Left renal pelvis (tissue), 4 donors: Measurements from ENCODE around the gene PRR3. TPM values are rescaled to one million over a fixed set of nuclear protein-coding genes. Genes with fewer than 3 reads are reported as not detected.
A peak's percentile ranks its signal among the peaks of the same experiment; 100 is the strongest.
"Not testable (repeated sequence)": the region's sequence is repeated elsewhere in the genome, so short reads cannot be mapped to it uniquely, and the experiment has no call there.

Source experiments
- DNase-seq, 4 donors: peaks; one replicate each; pipeline ENCODE4 v3.0.0-alpha.2; 2013; ENCODE audit warnings: low read depth in 4 of 4, low spot score in 3 of 4
- polyA plus RNA-seq, 4 donors: library from polyadenylated mRNA; unstranded; fragments of 120-200 nt; gene quantifications; one replicate each; pipeline ENCODE4 v1.2.1, GENCODE V29; 2013; ENCODE audit not compliant: insufficient read length in 4 of 4

The PRR3 gene, protein sequence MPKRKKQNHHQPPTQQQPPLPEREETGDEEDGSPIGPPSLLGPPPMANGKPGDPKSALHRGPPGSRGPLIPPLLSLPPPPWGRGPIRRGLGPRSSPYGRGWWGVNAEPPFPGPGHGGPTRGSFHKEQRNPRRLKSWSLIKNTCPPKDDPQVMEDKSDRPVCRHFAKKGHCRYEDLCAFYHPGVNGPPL
- 10 to 100 TPM; 30.9 to 36.9 (median 33.2) TPM for polyA plus RNA-seq

DNA sequence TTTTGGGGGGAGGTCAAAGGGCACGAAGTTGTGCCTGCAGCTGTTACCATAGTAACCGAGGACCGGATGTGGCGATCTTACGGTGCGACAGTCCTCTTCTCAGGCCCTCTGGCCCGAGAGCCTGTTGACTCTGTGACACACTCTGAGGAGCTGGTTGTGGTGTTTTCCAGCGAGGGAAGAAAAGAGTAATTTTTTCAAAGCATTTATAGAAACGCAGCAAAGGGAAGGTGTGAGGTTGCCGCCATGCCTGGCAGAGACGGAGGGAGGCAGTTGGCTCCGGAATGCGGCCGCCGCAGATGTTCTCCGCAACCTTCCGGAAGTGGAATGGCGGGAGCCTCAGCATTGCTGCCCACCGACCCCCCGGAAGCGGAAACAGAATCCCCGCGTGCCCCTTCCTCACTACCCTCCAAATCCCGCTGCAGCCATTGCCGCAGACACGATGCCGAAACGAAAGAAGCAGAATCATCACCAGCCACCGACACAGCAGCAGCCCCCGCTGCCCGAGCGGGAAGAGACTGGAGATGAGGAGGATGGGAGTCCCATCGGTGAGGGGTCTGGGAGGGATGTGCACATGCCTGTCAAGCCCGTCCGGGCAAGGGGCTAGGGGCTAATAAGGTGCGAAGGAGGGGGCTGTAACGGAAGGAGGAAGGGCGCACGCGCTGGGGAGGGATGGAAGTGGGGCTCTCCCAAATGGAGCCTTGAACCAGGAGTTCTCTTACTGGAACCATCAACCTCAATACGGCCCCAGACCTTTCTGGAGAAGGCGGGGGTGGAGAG is at the start of gene PRR3:
PRR3 (plus strand) TSS at position 390 of the 777 bp plus-strand sequence; CDS start at position 440, 50 bp downstream.
- peak; percentile 82 to 89 (median 88) for DNase-seq

DNA sequence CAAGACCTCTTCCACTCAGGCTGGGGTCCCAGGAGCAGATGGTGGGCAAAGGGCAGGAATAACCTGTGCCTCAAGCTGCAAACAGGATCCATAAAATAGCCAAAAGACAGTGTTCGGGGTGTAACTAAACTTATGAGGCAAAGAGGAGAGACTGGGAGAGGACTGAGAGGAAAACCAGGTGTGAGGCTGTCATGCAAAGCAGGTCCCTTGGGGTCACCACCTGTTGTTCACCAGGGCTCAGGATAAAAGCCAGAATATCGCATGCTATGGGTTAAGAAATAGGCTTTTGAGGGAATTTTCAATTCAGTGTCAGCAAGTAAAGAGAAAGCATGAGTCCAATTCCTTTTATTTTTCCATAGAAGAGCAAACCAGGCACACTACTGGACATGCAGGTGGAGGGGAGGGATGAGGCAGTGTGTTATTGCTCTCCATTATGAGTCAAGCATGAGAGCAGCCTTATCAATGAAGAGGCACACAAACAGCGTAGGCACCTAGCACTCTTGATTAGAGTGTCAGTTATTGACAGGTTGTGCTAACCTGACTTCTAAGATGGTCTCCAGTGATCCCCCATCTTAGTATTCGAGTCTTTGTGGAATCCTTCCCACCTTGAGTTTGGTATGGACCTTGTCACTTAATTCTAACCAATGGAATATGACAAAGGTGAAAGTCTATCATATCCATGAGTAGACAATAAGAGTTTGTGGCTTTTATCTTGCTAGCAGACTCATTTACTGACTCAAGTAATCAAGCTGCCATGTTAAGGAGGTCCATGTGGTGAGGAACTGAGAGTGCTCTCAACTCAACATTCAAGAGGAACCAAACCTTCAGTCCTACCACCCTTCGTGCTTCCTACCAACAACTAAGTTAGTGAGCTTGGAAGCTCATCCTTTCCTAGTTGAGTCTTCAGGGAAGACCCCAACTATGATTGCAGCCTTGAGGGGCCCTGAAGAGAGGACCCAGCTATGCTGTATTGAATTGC is 49.0 kb upstream of the PRR3 start:
- no peak for DNase-seq

DNA sequence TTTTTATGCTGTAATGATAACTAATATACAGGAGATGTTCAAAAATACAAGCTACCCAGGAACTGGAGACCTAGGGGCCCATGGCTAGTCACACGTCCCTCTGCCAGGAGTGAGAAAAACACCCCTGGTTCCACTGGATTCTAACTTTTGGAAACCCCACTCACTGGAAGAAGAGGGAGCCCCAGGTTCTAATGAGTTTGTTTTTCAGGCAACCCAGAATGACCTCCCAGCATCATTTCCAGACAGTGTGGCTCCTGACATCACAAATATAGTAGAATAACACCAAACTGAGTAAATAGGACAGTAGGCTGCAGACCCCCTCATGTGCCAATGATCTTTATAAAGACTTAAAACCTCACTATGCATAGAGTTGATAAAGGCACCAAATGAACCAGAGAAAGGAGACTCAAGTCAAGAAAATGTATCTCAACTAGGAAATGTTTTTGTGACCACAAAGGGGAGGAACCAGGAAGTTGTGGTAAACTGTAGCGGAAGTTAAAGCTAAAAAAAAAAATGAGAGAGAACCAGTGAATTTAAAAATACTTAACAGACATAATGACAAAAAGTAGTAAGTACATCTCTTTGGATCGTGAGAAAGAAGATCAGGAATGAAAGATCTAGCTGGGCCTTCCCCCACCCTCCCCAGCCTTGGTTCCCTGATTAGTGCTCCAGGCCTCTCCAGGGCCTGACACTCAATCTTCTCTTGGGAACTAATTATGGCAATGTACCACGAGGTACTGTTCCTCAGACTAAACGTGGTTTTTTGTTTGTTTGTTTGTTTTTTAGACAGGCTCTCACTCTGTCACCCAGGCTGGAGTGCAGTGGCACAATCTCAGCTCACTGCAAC is 48.0 kb upstream of the PRR3 start:
- DNase-seq: no peak

DNA sequence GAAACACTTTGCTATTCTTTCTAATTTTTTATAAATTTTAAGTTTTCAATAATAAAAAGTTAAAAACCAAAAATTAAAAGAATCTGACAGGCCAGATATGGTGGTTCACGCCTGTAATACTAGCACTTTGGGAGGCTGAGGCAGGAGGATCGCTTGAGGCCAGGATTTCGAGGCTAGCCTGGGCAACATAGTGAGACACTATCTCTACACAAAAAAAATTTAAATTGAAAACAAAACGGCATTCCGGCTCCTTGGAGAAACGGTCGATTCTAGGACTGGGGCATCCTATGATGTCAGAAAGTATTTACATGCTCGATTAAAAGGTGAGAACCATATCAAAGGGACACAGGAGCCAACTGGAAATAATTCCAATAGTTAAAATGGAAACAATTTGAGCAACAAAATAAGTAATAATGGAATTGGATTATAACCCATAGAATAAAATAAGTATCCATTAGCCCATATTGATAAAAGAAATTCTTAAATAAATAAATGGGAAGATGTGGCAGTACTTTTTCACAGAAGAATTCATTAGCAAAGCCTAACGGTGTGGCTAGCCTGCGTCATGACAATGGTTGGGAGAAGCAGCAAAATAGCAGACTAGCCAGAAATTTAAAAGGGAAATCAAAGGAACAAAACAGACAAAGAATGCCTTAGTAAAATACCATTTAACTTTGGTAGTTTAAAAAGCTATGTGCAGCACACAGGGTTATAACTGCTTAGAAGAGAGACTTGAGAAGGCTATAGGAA is 46.5 kb upstream of the PRR3 start:
- no peak for DNase-seq

DNA sequence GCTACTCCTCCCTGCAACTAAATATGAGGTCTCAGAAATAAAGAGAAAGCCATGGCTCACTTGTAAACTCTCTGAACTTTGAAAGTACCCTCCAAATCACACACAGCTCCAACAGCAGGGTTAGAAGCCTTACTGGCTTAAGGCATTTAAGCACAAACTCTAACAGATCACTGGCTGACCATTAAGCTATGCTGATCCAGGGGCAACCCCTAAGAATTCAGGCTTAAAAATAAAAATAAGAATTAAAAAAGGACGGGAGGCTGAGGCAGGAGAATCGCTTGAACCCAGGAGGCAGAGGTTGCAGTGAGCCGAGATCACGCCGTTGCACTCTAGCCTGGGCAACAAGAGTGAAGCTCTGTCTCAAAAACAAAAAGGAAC is 45.9 kb upstream of the PRR3 start:
- DNase-seq: no peak

DNA sequence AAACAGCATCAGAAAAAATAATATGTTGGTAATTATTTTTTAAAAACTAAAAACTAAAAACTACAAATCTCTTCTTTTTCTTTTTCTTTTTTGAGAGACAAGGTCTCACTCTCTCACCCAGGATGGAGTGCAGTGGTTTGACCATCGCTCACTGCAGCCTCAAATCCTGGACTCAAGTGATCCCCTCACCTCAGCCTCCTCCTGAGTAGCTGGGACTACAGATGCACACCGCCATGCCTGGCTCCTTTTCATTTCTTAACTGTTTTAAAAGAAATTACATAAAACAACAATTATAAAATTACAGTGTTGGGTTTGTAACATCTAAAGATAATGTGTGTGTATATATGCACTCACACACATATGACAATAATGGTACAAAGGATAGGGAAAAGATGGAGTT is 43.6 kb upstream of the PRR3 start:
- no peak for DNase-seq

DNA sequence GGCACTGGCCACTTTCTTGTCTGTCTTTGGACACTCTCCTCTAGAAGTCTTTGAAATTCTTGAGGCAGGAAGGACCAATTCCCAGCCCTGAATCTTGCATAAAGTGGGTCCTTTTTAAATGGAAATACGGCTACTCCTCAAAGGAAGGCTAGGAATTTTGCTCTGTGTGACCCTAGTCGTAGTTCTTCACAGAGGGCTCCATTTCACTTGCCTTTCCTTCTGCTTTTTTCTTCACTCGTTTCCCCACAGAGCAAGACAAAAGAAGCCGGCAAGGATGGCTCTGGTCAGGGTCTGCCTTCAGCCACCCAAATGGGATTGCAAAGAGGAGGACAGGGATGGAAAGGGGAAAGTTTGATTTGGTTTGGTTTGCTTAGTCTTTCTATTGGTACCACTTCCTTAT is 42.0 kb upstream of the PRR3 start:
- no peak for DNase-seq

DNA sequence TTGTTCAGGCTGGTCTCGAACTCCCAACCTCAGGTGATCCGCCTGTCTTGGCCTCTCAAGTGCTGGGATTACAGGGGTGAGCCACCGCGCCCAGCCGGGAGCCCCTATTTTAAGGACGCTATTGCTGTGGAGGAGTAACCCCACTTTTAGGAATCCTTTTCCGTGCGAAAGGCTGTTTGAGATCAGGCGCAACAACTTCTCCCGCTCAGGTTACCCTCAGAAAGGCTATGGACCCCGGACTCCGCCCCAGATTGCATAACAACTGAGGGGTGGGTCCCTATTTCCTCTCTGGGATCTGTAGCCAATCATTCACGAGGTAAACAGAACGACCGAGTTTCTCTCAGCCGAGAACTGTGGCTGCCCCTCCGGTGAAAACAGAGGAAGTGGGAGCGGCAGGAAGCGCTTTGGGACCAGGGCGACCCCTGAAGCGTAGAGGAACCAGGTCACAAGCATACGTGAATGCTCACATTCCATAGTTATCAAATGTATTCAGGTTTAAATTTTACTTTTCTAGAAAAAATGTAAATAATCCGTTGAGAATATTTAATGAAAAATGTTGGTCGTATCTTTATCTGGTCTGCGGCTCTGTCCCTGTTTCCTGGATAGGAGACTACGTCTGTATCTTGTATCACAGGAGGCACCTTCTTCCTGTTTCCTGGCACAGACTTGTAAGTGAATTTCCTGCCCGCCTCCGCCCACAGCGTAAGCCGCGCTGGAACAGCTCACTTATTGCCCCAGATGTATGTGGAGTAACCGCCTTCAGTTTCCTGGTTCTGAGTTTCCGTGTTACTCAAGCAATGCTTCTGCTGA is 40.9 kb upstream of the PRR3 start:
- peak; percentile 78 to 84 (median 80) for DNase-seq

DNA sequence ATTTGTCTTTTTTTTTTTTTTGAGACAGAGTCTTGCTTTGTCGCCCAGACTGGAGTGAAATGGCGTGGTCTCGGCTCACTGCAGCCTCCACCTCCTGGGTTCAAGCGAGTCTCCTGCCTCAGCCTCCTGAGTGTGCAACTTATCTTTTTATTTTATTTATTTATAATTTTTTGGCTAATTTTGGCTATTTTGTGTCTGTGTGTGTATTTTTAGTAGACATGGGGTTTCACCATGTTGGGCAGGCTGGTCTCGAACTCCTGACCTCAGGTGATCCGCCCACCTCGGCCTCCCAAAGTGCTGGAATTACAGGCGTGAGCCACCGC is 40.4 kb upstream of the PRR3 start:
- DNase-seq: not testable (repeated sequence)

DNA sequence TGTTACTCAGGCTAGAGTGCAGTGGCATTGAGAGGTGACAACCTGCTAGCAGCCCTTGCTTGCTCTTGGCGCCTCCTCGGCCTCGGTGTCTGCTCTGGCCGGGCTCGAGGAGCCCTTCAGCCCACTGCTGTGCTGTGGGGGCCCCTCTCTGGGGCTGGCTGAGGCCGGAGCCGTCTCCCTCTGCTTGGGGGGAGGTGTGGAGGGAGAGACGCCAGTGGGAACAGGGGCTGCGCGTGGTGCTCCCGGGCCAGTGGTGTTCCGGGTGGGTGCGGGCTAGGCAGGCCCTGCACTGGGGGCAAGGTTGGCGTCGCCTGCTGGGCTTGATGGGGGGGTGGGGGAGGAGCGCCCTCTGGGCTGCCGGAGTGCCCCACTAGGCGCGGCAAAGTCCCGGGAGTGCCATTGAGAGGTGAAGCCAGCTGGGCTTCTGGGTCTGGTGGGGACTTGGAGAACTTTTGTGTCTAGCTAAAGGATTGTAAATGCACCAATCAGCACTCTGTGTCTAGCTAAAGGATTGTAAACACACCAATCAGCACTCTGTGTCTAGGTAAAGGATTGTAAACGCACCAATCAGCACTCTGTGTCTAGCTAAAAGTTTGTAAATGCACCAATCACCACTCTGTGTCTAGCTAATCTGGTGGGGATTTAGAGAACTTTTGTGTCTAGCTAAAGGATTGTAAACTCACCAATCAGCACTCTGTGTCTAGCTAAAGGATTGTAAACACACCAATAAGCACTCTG is 39.2 kb upstream of the PRR3 start:
- not testable (repeated sequence) for DNase-seq

DNA sequence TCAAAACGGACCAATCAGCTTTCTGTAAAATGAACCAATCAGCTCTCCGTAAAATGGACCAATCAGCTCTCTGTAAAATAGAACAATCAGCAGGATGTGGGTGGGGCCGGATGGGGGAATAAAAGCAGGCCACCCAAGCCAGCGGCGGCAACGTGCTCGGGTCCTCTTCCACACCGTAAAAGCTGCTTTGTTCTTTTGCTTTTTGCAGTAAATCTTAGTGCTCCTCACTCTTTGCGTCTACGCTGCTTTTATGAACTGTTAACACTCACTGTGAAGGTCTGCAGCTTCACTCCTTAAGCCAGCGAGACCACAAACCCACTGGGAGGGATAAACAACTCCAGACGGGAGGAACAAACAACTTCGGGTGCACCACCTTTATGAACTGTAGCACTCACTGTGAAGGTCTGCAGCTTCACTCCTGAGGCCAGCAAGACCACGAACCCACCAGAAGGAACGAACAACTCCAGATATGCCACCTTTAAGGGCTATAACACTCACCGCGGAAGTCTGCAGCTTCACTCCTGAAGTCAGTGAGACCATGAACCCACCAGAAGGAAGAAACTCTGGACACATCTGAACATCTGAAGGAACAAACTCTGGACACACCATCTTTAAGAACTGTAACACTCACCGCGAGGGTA is 38.5 kb upstream of the PRR3 start:
- DNase-seq: not testable (repeated sequence)

DNA sequence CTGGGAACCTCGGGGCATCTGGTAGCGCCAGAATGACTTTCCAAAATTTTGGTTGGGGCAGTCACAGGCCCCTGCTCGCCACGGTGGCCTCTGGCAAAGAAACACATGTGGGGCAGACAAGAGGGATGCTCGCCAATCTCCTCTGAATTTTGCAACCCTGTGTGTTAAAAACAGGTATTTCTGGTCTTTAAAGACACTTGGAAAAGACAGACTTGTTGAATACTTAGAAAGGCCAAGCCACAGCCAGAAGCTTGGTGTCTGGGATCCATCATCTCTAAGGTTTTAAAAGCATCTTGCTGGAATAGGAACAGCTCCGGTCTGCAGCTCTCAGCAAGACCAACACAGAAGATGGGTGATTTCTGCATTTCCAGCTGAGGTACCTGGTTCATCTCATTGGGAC is 36.6 kb upstream of the PRR3 start:
- no peak for DNase-seq

DNA sequence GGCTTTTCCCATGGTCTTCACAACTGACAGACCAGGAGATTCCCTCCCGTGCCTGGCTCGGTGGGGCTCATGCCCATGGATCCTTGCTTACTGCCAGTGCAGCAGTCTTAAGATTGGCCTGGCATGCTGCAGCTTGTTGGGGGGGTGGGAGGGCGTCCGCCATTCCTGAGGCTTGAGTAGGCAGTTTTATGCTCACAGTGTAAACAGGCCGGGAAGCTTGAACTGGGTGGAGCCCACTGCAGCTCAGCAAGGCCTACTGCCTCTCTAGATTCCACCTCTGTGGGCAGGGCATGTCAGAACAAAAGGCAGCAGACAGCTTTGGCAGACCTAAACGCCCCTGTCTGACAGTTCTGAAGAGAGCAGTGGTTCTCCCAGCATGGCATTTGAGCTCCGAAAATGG is 36.0 kb upstream of the PRR3 start:
- DNase-seq: not testable (repeated sequence)

DNA sequence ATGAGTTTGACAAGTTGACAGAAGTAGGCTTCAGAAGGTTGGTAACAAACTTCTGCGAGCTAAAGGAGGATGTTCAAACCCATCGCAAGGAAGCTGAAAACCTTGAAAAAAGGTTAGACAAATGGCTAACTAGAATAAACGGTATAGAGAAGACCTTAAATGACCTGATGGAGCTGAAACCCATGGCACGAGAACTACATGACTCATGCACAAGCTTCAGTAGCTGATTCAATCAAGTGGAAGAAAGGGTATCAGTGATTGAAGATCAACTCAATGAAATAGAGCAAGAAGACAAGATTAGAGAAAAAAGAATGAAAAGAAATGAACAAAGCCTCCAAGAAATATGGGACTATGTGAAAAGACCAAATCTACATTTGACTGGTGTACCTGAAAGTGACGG is 35.1 kb upstream of the PRR3 start:
- DNase-seq: not testable (repeated sequence)

DNA sequence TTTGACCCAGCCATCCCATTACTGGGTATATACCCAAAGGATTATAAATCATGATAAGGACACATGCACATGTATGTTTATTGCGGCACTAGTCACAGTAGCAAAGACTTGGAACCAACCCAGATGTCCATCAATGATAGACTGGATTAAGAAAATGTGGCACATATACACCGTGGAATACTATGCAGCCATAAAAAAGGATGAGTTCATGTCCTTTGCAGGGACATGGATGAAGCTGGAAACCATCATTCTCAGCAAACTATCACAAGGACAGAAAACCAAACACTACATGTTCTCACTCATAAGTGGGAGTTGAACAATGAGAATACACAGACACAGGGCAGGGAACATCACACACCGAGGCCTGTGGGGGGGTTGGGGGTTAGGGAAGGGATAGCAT is 30.7 kb upstream of the PRR3 start:
- DNase-seq: not testable (repeated sequence)

DNA sequence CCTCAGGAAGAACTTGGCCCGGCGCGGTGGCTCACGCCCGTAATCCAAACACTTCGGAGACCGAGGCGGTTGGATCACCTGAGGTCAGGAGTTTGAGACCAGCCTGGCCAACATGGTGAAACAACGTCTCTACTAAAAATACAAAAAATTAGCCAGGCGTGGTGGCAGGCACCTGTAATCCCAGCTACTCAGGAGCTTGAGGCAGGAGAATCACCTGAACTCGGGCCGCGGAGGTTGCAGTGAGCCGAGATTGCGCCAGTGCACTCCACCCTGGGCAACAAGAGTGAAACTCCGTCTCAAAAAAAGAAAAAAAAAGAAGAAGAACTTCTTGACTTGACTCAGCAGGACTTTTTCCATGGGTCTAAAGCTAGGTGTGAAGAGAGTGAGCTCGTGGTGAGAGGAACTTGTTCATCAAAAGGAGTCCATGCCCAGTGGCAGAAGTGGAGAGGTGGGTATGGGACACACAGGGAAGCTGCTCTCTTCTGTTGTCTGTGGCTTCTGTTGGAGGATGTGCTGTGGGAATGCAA is 27.7 kb upstream of the PRR3 start:
- DNase-seq: not testable (repeated sequence)

DNA sequence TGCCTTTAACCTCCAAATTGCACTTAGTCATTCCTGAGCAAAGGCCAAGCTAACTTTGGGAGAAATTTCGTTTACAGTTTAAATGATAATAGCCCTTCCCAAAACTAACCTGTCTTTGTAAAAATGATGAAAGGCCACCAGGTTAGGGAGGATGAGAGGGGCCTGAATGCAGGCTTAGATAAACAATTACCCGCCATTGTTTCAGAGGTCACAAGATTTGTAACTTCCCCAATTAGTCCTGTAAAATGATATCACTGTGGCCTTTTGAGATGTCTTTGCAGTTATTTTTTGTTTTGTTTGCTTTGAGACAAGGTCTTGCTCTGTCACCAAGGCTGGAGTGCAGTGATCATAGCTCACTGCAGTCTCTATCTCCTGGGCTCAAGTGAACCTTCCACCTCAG is 27.1 kb upstream of the PRR3 start:
- DNase-seq: no peak
